T-helper 2 cell (primary cell): ENCODE data around the gene NEK10.
A peak's percentile ranks its signal among the peaks of the same experiment; 100 is the strongest.

Experiments
- DNase-seq, 5 experiments: peaks; one replicate each; pipeline versions ENCODE4 v3.0.0 to v3.0.0-alpha.2; 2012 to 2022

The NEK10 gene

GRCh38 chr3:27160779-27161287, 208.3 kb downstream of the NEK10 start:
- no peak for DNase-seq

- no peak for DNase-seq
Measured at GRCh38 chr3:27160146-27160545, 209.0 kb downstream of the NEK10 start.

- DNase-seq: no peak
Measured at GRCh38 chr3:27147215-27147614, 222.0 kb downstream of the NEK10 start.

GRCh38 chr3:27146786-27147185, 222.4 kb downstream of the NEK10 start:
- no peak for DNase-seq

GRCh38 chr3:27145719-27146118, 223.5 kb downstream of the NEK10 start:
- DNase-seq: no peak

- no peak for DNase-seq
Measured at GRCh38 chr3:27141668-27142067, 227.5 kb downstream of the NEK10 start.

- DNase-seq: no peak
Measured at GRCh38 chr3:27138562-27138961, 230.6 kb downstream of the NEK10 start.

- DNase-seq: no peak
Measured at GRCh38 chr3:27138005-27138404, 231.2 kb downstream of the NEK10 start.

GRCh38 chr3:27134171-27134796, 234.9 kb downstream of the NEK10 start:
- DNase-seq: peak; percentile 9 to 62 (median 33)

- no peak for DNase-seq
Measured at GRCh38 chr3:27133060-27133459, 236.1 kb downstream of the NEK10 start.

GRCh38 chr3:27130796-27131195, 238.4 kb downstream of the NEK10 start:
- no peak for DNase-seq

GRCh38 chr3:27127879-27128278, 241.3 kb downstream of the NEK10 start:
- no peak for DNase-seq

GRCh38 chr3:27127195-27127594, 242.0 kb downstream of the NEK10 start:
- no peak for DNase-seq

- no peak for DNase-seq
Measured at GRCh38 chr3:27125821-27126501, 243.2 kb downstream of the NEK10 start.

- no peak for DNase-seq
Measured at GRCh38 chr3:27119639-27120038, 249.5 kb downstream of the NEK10 start.

- no peak for DNase-seq
Measured at GRCh38 chr3:27115352-27115751, 253.8 kb downstream of the NEK10 start.

- DNase-seq: no peak
Measured at GRCh38 chr3:27114684-27115083, 254.5 kb downstream of the NEK10 start.

- DNase-seq: no peak
Measured at GRCh38 chr3:27114129-27114528, 255.1 kb downstream of the NEK10 start.

- DNase-seq: no peak
Measured at GRCh38 chr3:27110020-27110419, 259.2 kb downstream of the NEK10 start.

- no peak for DNase-seq
Measured at GRCh38 chr3:27108322-27108721, 260.9 kb downstream of the NEK10 start.

GRCh38 chr3:27105904-27106303, 263.3 kb downstream of the NEK10 start:
- DNase-seq: no peak

GRCh38 chr3:27097182-27097581, 272.0 kb downstream of the NEK10 start:
- no peak for DNase-seq

- no peak for DNase-seq
Measured at GRCh38 chr3:27095553-27096222, 273.5 kb downstream of the NEK10 start.

GRCh38 chr3:27094721-27095120, 274.5 kb downstream of the NEK10 start:
- peak in 1 of 5 experiments; percentile 2 for DNase-seq
